H1 (cell line): ENCODE results near the gene SLC23A2. TPM values are rescaled to one million over a fixed set of nuclear protein-coding genes. Genes with fewer than 3 reads are reported as not detected.

Source experiments
- CEBPB ChIP-seq: IDR thresholded peaks from 2 replicates; pipeline ENCODE4 v1.6.1; 2012; ENCODE audit warnings: low read depth, low read length
- JUND ChIP-seq: IDR thresholded peaks from 2 replicates; pipeline ENCODE4 v1.6.1; 2011; ENCODE audit warnings: mild to moderate bottlenecking, improper control_type of control experiment, low read length
- polyA plus RNA-seq, 7 experiments: library from polyadenylated mRNA; depleted of rRNA in 3 of 7; stranded (reverse) in 5 of 7; unstranded in 2 of 7; fragments of >200 nt in 5 of 7; fragments of 200-250 nt in 2 of 7; gene quantifications; 1 replicate in 5 of 7; 2 replicates in 1 of 7; 4 replicates in 1 of 7; pipeline versions ENCODE4 v1.2.1 to v1.2.3, GENCODE V29; 2011 to 2013; ENCODE audit warnings: missing spikeins in 2 of 7, mixed read lengths in 2 of 7
- total RNA-seq: library from RNA; stranded (reverse); fragmentation: NEBNext Ultra II Directional; extraction: Animal tissue kit (Norgen Biotek cat#: 25700); gene quantifications from 2 replicates; pipeline ENCODE4 v1.2.1, GENCODE V29; 2021
- TF ChIP-seq, protein P1 (sequence below): IDR thresholded peaks from 2 replicates; pipeline ENCODE4 v1.6.1; 2012; ENCODE audit warnings: low read length, inconsistent platforms

The SLC23A2 gene
- total and polyA plus RNA-seq, 2 of the 8 experiments (the other 6 are each of a cell fraction or from before 2014, with no cell fraction given), result 17.0 to 18.6 TPM

DNA sequence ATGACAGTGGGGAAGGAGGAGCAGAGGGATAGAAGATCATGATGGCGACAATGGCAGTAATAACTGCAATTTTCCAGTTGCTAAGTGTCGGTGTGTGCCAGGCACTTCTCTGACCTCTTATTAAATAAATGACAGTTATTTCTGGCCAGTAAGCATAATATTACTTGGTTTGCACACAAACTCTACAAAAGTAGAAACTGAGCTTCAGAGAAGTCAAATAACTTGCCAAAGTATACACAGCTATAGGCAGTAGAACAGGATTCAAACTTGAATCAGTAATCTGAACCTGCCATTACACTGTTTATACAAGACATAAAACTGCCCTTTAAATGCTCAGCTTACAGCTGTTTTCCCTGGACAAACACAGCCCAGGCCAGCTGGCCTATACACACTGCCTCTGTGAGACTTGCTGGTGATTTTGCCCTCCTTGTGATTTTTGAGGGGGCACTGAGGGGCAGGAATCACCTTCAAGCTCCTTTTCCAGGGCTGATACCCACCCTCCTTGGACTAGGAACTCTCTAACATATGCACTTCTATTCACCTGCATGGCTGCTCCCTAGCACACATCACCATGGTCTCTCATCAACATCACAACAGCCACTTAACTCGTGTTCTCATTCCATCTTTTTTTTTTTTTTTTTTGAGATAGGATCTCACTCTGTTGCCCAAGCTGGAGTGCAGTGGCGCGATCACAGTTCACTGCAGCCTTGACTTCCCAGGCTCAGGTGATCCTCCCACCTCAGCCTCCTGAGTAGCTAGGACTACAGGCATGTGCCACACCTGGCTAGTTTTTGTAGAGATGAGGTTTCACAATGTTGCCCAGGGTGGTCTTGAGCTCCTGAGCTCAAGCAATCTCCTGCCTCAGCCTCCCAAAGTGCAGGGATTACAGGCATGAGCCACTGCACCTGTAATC lies 63.6 kb downstream of the SLC23A2 start (continued):
- TF ChIP-seq, protein P1, sequence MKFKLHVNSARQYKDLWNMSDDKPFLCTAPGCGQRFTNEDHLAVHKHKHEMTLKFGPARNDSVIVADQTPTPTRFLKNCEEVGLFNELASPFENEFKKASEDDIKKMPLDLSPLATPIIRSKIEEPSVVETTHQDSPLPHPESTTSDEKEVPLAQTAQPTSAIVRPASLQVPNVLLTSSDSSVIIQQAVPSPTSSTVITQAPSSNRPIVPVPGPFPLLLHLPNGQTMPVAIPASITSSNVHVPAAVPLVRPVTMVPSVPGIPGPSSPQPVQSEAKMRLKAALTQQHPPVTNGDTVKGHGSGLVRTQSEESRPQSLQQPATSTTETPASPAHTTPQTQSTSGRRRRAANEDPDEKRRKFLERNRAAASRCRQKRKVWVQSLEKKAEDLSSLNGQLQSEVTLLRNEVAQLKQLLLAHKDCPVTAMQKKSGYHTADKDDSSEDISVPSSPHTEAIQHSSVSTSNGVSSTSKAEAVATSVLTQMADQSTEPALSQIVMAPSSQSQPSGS, result no peak
- TF ChIP-seq CEBPB (no peak), JUND (no peak)
